ENCODE measurements around the gene HOXC10. TPM values are rescaled to one million over a fixed set of nuclear protein-coding genes. Genes with fewer than 3 reads are reported as not detected.

Gene HOXC10
- total and polyA plus RNA-seq, 2 donors (not counting 3 experiments of a cell fraction or from before 2014, with no cell fraction given): 0.18 TPM; not detected in 1

DNA sequence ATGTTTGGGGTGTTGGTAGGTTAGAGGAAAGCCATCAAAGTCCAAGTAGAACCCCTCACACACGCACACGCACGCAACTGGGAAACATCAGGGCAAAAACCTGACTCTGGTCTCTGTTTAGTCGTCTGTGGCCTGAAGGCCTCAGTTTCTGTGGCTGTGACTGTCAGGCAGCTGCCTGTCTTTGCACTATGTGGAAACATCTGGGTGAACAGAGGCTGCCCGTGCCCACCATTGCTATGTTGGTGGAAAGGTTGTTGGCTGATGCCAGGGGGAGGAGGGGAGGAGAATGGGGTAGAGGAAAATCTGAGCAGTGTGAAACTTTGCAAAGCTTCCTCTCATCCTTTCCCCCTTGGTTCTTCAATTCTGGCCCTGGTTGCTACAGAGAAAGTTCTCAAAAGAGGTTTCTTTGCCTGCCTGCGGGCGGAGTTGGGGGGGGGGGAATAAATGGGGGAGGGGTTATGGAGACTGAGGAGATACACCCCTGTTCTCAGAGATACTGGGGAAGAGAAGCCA lies 7.5 kb downstream of the HOXC10 start:
- POLR2A ChIA-PET: no interaction called here
- TF ChIP-seq MYC (IDR thresholded peaks at IDR 0.05; ENCODE audit: low read depth, low read length): no peak
- TF ChIP-seq, protein P1, sequence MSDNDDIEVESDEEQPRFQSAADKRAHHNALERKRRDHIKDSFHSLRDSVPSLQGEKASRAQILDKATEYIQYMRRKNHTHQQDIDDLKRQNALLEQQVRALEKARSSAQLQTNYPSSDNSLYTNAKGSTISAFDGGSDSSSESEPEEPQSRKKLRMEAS (IDR thresholded peaks at IDR 0.05; ENCODE audit: insufficient read depth, insufficient read length): no peak
- no peak for TF ChIP-seq FOS (IDR thresholded peaks at IDR 0.05; ENCODE audit: borderline replicate concordance, insufficient read depth, low read length)
- no peak for TF ChIP-seq GATA2 (IDR thresholded peaks at IDR 0.05; ENCODE audit: insufficient read depth, insufficient read length, low read depth, low read length)
- TF ChIP-seq JUN (IDR thresholded peaks at IDR 0.05; ENCODE audit: borderline replicate concordance, insufficient read depth, insufficient read length, low read depth): no peak
- TF ChIP-seq POLR2AphosphoS5 (IDR thresholded peaks at IDR 0.05; ENCODE audit: insufficient read depth, low read depth, low read length): no peak
- no peak for TF ChIP-seq EZH2 (IDR thresholded peaks at IDR 0.05; ENCODE audit: borderline replicate concordance, low read depth, low read length, severe bottlenecking)
- TF ChIP-seq CTCF (IDR thresholded peaks at IDR 0.05; ENCODE audit: extremely low read depth in 1 of 2, insufficient read depth in 1 of 2, low read depth in 1 of 2, low read length in 2 of 2): no peak
- no peak for TF ChIP-seq POLR2A (IDR thresholded peaks at IDR 0.05; ENCODE audit: low read depth, low read length)
- no peak overlapping the region for H3K4me3 ChIP-seq (replicated peaks in 1 of 3; ENCODE audit: insufficient read depth in 1 of 3, low read depth in 1 of 3, low read length in 3 of 3)
- no peaks in the 10 kb centered on the region for H3K9me3 ChIP-seq (replicated peaks; ENCODE audit: control insufficient read depth, insufficient read depth, low read length)
- FAIRE-seq (no peak), DNase-seq (ENCODE audit: low read depth, low spot score) (no peak)
- H3K36me3 ChIP-seq (ENCODE audit: control insufficient read depth in 2 of 2, extremely low read depth in 1 of 2, insufficient read depth in 2 of 2, low read length in 2 of 2): no peaks in the 10 kb centered on the region
- no peaks in the 10 kb centered on the region for H3K4me1 ChIP-seq (ENCODE audit: control insufficient read depth, extremely low read depth, insufficient read depth, low read length)
- no peak overlapping the region for H3K9ac ChIP-seq (replicated peaks; ENCODE audit: extremely low read depth, insufficient read depth, low read length)
- intact Hi-C loops (cut with micrococcal nuclease): no loop called here
- peaks cover 94 to 98% of the 10 kb centered on the region in 2 experiments for H3K27me3 ChIP-seq (ENCODE audit: control insufficient read depth in 2 of 2, insufficient read depth in 2 of 2, low read length in 2 of 2)
- H3K9me1 ChIP-seq (replicated peaks; ENCODE audit: control insufficient read depth, extremely low read depth, insufficient read depth, low read length): no peaks in the 10 kb centered on the region
- no peak overlapping the region for H2AFZ ChIP-seq (ENCODE audit: low read depth, low read length)
- BruUV-seq (replicated peaks): no TSS peak
- H4K20me1 ChIP-seq (replicated peaks; ENCODE audit: control insufficient read depth, extremely low read depth, insufficient read depth, low read length): no peaks in the 10 kb centered on the region
- dilution Hi-C loops (cut with MboI; ENCODE audit: extremely low pct_ligation_motif_present, low sequenced_read_pairs): no loop called here
- CTCF ChIA-PET: interaction anchor here (0.7 to 4.3 kb wide), 5 partner anchors 8 to 407 kb away, joined by 3 to 24 read pairs (median 8); partner anchors contain the start of gene HOXC9
- no peaks in the 10 kb centered on the region for H3K79me2 ChIP-seq (ENCODE audit: control insufficient read depth, insufficient read depth, low read length)
- H3K4me2 ChIP-seq (ENCODE audit: insufficient read depth, low read length): no peak overlapping the region
- H3K27ac ChIP-seq (ENCODE audit: insufficient read depth, low read depth, low read length): no peak overlapping the region

Measured in endothelial cell of umbilical vein (primary cell).